NCI-H2081 (cell line): ENCODE results near the gene ACOD1.
A peak's percentile ranks its signal among the peaks of the same experiment; 100 is the strongest.

Experiments used
- DNase-seq, 2 experiments: peaks; one replicate each; lab custom pipeline; 2025; lab: John Stamatoyannopoulos, UW

ACOD1 gene

GRCh38 chr13:76991796-76992547, 43.7 kb downstream of the ACOD1 start, which contains the start of gene CLN5:
Gene CLN5 (plus strand): TSS chr13:76992081. CDS start chr13:76992099, 18 bp downstream.
- peak; percentile 87 to 92 for DNase-seq

GRCh38 chr13:76992548-76993001, 44.3 kb downstream of the ACOD1 start:
- no peak for DNase-seq

GRCh38 chr13:76993021-76993420, 44.7 kb downstream of the ACOD1 start:
- no peak for DNase-seq

- DNase-seq, result no peak
Measured at GRCh38 chr13:76993473-76993872, 45.2 kb downstream of the ACOD1 start.

- no peak for DNase-seq
Measured at GRCh38 chr13:76994281-76994680, 46.0 kb downstream of the ACOD1 start.

- DNase-seq, result no peak
Measured at GRCh38 chr13:77000475-77000874, 52.2 kb downstream of the ACOD1 start.

GRCh38 chr13:77001540-77001939, 53.2 kb downstream of the ACOD1 start:
- DNase-seq, result no peak

- DNase-seq, result no peak
Measured at GRCh38 chr13:77001963-77002587, 53.8 kb downstream of the ACOD1 start.

- peak in 1 of 2 experiments; percentile 35 for DNase-seq
Measured at GRCh38 chr13:77002590-77003190, 54.4 kb downstream of the ACOD1 start.
